ENCODE measurements around the gene FHAD1. TPM values are rescaled to one million over a fixed set of nuclear protein-coding genes. Genes with fewer than 3 reads are reported as not detected.

FHAD1 gene
- total RNA-seq, 1 donor from 2014 or later, result 1.7 TPM

GRCh38 chr1:15248216-15248615, 1.2 kb downstream of the FHAD1 start:
- no peak for DNase-seq (ENCODE audit: low spot score)

DNA sequence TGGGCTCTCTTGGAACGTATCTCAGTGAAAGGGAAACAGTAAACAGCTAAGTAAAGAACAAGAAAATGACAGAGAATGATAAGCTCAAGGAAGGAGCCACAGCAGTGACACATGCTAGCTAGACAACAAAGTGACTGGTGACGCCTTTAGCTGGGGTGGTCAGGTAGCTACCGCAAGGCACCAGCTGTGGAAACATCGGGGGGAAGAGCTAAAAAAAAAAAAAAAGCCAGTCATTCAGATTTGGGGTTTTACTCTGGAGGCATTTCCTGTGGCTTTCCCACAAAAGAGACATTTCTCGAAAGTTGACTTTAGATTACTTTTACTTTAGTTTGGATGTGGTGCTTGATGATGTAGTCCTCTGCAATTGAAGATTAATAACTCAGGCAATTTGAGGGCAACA, 2.1 kb downstream of the FHAD1 start:
- no peak for DNase-seq (ENCODE audit: low spot score)

- DNase-seq (ENCODE audit: low spot score), result no peak
These were observed 5.1 kb downstream of the FHAD1 start for GRCh38 chr1:15251857-15252835.

DNA sequence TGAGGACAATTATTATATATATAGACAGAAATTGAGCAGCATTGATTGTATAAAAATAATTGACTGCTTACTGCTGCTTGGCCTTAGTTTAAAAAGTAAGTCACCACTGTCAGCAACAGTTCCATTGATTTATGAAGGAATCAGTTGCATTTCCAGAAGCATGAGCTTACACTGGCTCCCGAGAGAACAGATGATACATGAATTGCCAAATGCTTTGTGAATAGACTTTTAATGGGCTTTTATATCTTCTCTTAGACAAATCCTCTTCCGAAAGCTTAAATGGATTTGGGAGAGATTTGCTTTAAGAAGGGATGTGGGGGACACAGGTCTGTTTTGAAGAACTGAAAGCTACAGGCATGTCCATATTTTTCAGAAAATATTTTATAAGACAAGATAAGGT, 7.5 kb downstream of the FHAD1 start:
- DNase-seq (ENCODE audit: low spot score), result no peak

DNA sequence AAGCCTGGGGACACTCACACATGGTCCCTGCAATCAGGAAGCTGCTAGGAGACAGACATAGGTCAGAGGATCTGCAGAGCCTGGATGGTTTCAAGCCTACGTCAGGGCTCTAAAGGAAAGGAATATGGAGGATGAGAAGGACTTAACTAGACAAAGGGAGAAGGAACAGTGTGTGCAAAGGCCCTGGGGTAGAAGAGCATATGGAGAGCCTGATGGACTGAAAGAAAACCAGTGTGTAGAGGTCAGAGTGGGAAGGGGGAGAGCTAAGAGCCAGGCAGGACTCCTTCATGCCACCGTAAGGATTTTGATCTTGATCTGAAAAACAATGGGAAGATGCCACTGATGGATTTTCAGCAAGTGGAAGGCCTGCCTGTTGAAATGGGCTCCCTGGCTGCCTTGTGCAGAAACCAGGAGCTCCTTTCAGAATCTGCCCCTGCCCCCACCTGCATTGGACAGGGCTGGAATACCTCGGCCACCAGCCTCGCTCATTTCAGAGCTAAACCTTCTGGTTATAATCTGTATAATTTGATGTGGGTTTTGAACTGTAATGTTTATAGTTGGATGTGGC, 8.6 kb downstream of the FHAD1 start:
- DNase-seq (ENCODE audit: low spot score), result no peak

DNA sequence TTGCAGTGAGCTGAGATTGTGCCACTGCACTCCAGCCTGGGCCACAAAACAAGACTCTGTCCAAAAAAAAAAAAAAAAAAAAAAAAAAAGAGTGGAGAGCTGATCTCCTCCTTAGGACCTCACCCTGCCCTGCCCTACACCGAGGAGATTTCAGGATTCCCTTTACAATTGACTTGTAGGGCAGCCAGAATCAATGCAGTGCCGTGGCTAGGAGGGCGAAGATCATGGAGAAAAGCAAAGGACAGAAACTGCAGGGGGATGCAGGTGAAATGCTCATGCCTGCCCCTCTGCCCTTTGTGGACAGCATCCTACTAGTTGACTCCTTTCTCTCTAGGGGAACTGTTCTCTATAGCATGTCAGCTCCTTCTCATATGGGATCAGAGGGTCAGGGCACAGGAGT, 9.6 kb downstream of the FHAD1 start:
- no peak for DNase-seq (ENCODE audit: low spot score)

DNA sequence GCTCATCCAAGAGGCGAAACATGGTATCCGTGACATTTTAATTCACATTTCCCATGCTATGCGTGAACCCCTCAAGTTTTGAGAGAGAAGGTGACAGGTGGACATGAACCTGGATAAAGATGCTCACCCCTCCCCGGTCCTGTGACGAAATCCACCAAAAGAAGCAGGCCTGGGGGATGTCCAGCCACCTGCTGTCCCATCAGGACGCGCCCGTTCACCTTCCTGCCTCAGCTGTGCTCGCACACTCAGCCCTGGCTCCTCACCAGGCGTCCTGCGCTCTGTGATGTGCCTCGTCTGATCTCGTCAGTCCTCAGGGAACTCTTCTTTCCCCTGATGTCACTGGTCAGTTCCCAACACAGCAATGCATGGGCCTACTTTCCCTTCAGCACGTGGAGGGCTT, 10.3 kb downstream of the FHAD1 start:
- DNase-seq (ENCODE audit: low spot score), result no peak

- no peak for DNase-seq (ENCODE audit: low spot score)
These were observed 12.0 kb downstream of the FHAD1 start for GRCh38 chr1:15258833-15259621.

DNA sequence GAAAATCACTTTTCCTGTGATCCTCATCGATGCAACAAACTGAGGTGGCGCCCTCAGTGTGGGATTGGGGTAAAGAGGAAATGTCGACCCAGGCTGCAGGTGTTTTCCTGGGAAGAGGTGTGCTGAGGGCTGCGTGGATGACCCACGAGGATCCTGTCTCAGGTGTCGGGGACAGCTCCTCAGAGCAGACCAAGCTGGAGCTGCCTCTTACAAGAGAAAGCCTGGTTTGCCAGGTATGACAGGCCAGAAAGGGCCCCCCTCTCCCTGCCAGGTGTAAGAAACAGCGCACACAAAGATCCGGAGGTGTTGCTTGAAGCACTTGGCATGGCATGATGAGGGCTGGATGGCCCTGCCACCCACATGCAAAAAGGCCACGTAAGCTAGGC, 12.6 kb downstream of the FHAD1 start:
- no peak for DNase-seq (ENCODE audit: low spot score)

DNA sequence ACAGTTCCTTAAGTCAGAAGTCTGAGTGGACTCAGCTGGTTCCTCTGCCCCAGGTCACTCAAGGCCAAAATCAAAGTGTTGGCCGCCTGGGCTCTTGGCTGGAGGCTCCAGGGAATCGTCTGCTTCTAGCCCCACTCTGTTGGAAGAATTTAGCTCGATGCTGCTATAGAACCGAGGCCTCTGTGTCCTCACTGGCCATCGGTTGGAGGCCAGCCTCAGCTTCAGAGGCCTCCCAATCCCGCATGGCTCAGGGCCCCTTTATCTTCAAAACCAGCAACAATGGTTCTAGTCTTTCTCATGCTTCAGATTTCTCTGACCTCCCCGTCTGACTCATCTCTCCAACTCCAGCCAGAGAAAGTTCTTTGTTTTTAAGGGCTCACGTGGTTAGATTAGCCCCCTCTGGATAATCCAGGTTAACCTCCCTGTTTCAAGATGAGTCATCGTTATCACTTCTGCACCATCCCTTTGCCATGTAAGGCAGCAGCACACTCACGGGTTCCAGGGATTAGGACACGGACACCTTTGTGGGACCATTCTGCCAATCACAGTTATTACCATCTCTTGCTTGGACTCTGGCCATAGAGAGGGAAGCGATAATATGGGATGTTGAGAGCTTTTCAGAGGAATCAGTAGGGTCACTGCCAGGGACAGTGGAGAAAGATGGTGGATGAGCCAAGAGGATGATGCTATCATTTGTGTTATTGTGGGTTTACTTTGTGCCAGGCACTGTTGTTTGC, 13.6 kb downstream of the FHAD1 start:
- no peak for DNase-seq (ENCODE audit: low spot score)

- peak; percentile 43 for DNase-seq (ENCODE audit: low spot score)
These were observed 14.4 kb downstream of the FHAD1 start for GRCh38 chr1:15261155-15262002.

GRCh38 chr1:15262003-15262377, 15.0 kb downstream of the FHAD1 start:
- DNase-seq (ENCODE audit: low spot score), result no peak

DNA sequence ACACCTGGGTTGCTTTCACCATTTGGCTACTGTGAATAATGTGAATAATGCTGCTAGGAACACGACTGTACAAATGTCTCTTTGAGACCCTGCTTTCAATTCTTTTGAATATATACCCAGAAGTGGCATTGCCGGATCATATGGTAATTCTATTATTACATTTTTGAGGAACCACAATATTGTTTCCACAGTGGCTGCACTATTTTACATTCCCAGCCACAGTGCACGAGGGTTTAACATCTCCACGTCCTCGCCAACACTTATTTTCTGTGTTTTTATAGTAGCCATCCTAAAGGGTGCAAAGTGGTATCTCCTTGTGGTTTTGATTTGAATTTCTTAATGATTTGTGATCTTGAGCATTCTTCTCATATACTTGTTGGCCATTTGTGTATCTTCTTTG, 15.7 kb downstream of the FHAD1 start:
- no peak for DNase-seq (ENCODE audit: low spot score)

- no peak for DNase-seq (ENCODE audit: low spot score)
These were observed 17.7 kb downstream of the FHAD1 start for GRCh38 chr1:15264769-15265168.

DNA sequence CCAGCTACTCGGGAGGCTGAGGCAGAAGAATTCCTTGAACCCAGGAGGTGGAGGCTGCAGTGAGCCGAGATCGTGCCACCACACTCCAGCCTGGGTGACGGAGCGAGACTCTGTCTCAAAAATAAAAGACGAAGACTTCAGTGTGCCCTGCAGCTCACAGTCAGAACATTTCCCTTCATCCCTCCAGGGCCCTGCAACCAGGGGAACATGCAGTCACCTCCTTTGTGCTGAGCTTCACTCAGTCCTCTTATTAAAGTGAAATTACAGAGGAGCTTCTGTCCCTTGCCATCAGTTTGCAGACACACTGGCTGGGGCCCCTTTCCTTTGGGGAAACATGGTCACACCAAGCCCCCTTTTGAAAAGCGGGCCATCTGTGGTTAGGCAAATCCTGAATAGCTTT, 24.2 kb downstream of the FHAD1 start:
- no peak for DNase-seq (ENCODE audit: low spot score)

GRCh38 chr1:15272009-15272781, 25.2 kb downstream of the FHAD1 start:
- peak; percentile 73 for DNase-seq (ENCODE audit: low spot score)

DNA sequence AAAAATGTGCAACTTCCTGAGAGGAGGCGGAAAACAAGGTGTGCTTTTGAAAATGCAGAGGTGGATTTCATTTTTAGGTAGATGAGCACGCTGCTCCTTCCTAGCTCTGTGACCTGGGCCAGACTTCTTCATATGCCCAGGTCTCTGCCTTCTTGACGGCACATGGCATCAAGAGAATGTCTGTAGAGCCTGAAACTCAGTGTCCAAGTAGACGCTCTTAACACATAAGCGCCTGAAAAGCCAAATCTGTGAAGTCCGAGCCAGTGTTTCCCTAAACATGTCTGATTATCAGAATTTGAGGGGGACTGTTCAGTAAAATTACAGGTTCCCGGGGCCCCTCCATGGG, 25.7 kb downstream of the FHAD1 start:
- DNase-seq (ENCODE audit: low spot score), result no peak

- no peak for DNase-seq (ENCODE audit: low spot score)
These were observed 26.3 kb downstream of the FHAD1 start for GRCh38 chr1:15273274-15273673.

DNA sequence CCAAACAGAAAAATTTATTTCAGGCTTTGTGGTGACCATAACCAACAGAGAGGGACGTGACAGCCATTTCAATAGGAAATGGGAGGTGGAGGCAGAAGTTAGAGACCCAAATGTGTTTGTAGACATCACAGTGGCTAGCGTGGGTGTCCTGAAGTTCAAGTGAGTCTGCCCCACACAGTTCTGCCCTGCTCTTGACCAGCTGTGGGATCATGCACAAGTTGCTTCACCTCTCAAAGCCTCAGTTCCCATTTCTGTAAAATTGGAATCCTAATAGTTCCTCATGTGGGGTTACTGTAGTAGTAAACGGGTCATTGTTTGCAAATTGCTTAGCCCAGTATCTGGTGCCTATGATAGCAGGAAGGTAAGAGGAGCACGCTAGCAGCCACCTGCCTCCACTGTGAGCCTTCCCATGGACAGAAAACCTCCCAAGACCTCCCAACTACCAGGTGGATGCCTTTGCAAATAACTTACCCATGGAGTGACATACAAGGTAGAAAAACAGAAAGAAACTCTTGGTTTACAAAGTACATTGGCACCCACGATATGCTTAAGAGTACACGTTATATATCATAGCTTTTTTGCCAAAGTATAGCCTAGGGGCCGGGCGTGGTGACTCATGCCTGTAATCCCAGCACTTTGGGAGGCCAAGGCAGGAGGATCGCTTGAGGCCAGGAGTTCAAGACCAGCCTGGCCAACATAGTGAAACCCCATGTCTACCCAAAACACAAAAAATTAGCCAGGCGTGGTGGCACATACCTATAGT, 29.1 kb downstream of the FHAD1 start:
- no peak for DNase-seq (ENCODE audit: low spot score)
